GM10266 (cell line): Measurements from ENCODE around the gene SUSD3.

Experiments
- DNase-seq: peaks from one replicate; pipeline ENCODE4 v3.0.0; 2012; ENCODE audit errors: extremely low spot score
- CTCF ChIP-seq: IDR thresholded peaks from 2 replicates; pipeline ENCODE4 v1.5.1; 2012; ENCODE audit warnings: mild to moderate bottlenecking, low read depth; ENCODE audit not compliant: control insufficient read depth, insufficient read depth; ENCODE audit errors: missing control alignments

SUSD3 gene

DNA sequence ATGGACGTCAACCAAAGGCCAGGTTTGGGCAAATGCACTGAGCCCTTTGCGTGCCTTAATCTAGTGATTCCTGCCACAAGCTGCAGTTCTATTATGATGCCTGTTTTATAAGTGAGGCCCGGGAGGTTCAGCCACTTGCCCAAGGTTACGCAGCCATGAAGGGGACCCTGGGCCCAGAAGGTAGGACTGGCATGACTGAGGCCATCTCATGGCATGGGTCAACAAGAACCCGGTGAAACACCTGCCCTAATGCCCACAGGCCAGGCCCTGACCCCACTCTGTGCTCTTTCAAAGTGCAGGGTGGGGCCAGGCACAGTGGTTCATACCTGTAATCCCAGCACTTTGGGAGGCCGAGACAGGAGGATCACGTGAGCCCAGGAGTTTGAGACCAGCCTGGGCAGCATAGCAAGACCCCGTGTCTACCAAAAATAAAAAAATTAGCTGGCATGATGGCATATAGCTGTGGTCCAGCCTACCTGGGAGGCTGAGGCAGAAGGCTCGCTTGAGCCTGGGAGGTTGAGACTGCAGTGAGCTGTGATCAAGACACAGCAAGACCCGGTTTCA lies 66.9 kb downstream of the SUSD3 start:
- no peak for DNase-seq
- TF ChIP-seq CTCF = no peak

DNA sequence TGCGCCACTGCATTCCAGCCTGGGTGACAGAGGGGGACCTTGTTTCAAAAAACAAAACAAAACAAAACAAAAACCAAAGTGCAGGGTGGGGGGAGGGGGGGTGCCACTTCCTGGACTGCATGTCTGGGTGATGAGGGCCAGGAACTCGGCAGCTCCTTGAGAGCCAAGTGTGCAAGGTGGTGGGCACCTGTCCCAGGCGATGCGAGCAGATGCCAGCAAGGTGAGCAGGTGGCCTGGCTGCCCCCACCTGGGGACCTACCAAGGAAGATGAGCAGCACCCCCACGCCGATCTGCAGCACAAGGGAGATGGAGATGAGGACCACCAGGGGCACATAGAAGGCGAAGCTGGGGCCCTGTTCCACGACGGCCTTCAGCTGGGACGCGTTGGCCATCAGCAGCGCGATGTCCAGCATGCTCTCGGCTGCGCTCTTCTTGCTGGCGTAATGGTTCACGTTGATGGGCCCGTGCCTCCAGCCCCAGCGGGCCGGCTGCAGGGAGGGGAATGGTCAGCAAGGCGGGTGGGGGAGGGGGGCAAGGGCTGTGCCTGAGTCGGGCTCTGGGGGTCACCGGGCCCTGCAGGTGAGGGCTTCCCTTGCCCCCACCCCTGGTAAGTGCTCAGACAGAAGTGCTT lies 67.8 kb downstream of the SUSD3 start:
- TF ChIP-seq CTCF = no peak
- no peak for DNase-seq

DNA sequence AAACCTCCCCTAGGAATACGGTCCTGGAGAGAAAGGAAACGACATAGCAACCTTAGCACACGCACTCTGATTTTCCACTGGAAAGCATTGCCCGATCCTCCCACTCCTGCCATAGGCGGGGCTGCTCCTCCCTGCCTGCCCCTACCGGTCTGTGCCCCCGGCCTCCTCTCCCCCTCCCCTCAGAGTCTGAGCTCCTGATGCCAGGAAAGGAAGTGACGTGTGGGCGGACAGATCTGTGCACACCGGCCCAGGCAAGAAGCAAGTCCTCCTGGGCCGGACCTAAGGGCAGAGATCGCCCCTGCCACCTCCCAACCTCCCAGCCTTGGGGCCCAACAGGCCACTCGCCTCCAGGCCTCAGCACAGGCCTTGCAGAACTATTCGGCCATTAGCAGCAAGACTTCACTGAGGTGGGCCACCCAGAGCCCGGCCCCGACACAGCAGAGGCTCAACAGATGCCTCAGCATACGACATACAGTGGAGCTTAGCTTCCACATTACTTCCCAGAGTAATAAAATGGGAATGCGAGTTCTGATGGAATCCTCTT lies 68.4 kb downstream of the SUSD3 start:
- TF ChIP-seq CTCF = no peak
- no peak for DNase-seq

DNA sequence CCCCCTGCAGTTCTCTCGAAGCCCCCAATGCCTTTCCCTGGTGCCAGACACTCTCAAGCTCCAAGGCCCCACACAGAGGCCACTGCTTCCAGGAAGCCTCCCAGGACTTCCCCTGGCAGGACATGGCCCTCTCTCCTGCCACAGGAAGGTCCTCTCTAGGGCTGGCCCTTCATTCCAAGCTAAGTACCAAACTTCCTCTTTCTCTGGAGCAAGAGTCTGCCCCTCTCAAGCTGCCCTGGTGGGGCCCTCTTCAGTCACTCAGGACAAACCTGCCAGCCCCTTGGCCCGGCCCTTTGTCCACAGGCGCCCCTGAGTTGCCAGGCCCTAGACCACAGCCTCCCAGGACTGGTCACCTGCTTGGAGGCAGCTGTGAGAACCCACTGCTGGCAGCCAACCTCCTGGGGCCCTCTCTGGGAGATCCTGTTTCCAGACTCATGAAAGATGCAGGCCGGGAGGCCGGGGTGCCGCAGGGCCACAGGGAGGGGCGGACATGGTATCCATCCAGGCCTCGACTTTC lies 69.0 kb downstream of the SUSD3 start:
- DNase-seq = no peak

GRCh38 chr9:93128011-93128714 lies 69.7 kb downstream of the SUSD3 start:
- DNase-seq = no peak
- TF ChIP-seq CTCF = no peak

More for the DNA sequence above, 69.0 kb downstream of the SUSD3 start:
- TF ChIP-seq CTCF = no peak

DNA sequence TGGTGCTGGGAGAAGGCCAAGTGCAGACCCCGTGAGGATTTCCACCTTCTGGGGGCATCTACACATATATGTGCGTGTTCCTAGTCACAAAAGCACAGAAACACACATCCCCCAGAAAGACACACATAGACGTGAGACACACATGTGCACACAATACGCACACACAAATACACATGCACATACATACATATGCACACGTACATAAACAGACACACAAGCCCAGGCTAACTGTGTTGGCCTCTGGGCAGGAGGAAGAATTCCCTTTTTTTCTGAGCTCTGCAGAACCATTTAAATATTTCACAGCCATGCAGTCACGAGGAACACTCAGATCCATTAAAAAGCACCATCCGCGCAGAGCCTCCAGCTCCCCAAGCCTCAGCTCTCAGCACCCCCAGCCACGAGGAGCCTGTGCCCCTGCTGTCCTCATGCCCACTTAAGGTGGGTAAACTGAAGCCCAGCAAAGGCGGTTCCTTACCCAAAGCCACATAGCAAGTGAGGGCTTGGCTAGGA lies 70.3 kb downstream of the SUSD3 start:
- DNase-seq = no peak
- no peak for TF ChIP-seq CTCF

DNA sequence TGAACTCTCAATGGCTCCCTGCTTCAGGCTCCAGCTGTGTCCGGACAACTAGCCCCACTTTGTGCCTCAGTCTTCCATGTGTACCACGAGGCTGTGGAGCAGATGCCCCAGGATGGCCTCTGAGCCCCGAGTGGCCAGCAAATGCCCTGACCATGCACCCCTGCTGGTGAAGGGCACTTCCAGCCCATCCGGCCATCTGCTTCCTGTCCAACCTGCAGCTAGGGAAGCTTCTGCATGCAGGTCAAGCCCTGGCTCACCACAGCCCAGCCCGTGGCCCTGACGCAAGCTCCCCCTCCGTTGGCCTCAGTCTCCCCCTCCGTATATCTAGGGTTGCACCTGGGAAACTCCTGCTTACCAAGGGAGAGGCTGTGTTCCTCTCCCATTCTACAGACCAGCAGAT lies 70.8 kb downstream of the SUSD3 start:
- DNase-seq = no peak
- TF ChIP-seq CTCF = no peak
